Thoracic aorta (tissue), 2 donors: Measurements from ENCODE around the gene SYTL2. TPM values are rescaled to one million over a fixed set of nuclear protein-coding genes. Genes with fewer than 3 reads are reported as not detected.
"Not testable (repeated sequence)": the region's sequence is repeated elsewhere in the genome, so short reads cannot be mapped to it uniquely, and the experiment has no call there.

Experiments used
- ATAC-seq: fragments of 150-250 bp; one replicate; pipeline ENCODE4 v1.8.0; 2017; ENCODE audit warnings: low read depth; ENCODE audit not compliant: insufficient number of reproducible peaks, low FRiP score
- DNase-seq: peaks from one replicate; pipeline ENCODE4 v3.0.0-alpha.2; 2020; ENCODE audit warnings: low spot score
- H3K27ac ChIP-seq, 2 donors: fragments of 200-600 bp; sonication (generic); 1 replicate in 1 of 2; 2 replicates in 1 of 2; pipeline ENCODE4 v1.5.1; 2016; ENCODE audit warnings: mild to moderate bottlenecking in 2 of 2, moderate library complexity in 2 of 2
- H3K27me3 ChIP-seq: fragments of 200-600 bp; sonication (generic); replicated peaks from 2 replicates; pipeline ENCODE4 v1.6.0; 2016; ENCODE audit warnings: mild to moderate bottlenecking; ENCODE audit not compliant: insufficient read depth
- H3K36me3 ChIP-seq: fragments of 200-600 bp; sonication (generic); one replicate; pipeline ENCODE4 v1.5.1; 2016
- H3K4me1 ChIP-seq, 2 donors: fragments of 200-600 bp; sonication (generic); 1 replicate in 1 of 2; 2 replicates in 1 of 2; pipeline versions ENCODE4 v1.5.1 to v1.6.0; 2016; ENCODE audit warnings: low read depth in 2 of 2, mild to moderate bottlenecking in 1 of 2; ENCODE audit not compliant: control insufficient read depth in 1 of 2
- H3K4me3 ChIP-seq: fragments of 200-600 bp; sonication (generic); 2 replicates; pipeline ENCODE4 v1.5.1; 2016; ENCODE audit warnings: mild to moderate bottlenecking
- H3K9me3 ChIP-seq: fragments of 200-600 bp; sonication (generic); 2 replicates; pipeline ENCODE4 v1.5.1; 2016
- CTCF ChIP-seq: fragments of 200-600 bp; sonication (generic); IDR thresholded peaks from one replicate; pipeline ENCODE4 v1.5.1; 2019; ENCODE audit warnings: antibody characterized with exemption
- total RNA-seq, 2 donors: library from RNA; depleted of rRNA; stranded (reverse); fragments of >200 nt; gene quantifications; one replicate each; pipeline versions ENCODE4 v1.1.0 to v1.2.3, GENCODE V29; 2016

The SYTL2 gene
- total RNA-seq, 2 donors from 2014 or later = 27.8 to 36.0 TPM

- no peaks in the 10 kb centered on the region for H3K9me3 ChIP-seq
These were observed 26.3 kb downstream of the SYTL2 start for GRCh38 chr11:85784480-85785265.

GRCh38 chr11:85783758-85784157 is 27.2 kb downstream of the SYTL2 start:
- Histone ChIP-seq H3K4me3 (no peak overlapping the region), H3K4me1 (no peaks in the 10 kb centered on the region), H3K27ac (no peak overlapping the region), H3K27me3 (no peaks in the 10 kb centered on the region), H3K36me3 (no peaks in the 10 kb centered on the region), H3K9me3 (no peaks in the 10 kb centered on the region)
- TF ChIP-seq CTCF = no peak
- ATAC-seq (no peak), DNase-seq (no peak)

More at GRCh38 chr11:85784480-85785265, 26.3 kb downstream of the SYTL2 start:
- Histone ChIP-seq H3K27me3 (no peaks in the 10 kb centered on the region), H3K4me1 (no peaks in the 10 kb centered on the region), H3K27ac (no peak overlapping the region), H3K36me3 (no peaks in the 10 kb centered on the region), H3K4me3 (no peak overlapping the region)
- no peak for TF ChIP-seq CTCF
- ATAC-seq (no peak), DNase-seq (no peak)

GRCh38 chr11:85780780-85781517 is 30.0 kb downstream of the SYTL2 start:
- H3K9me3 ChIP-seq = not testable (repeated sequence)

GRCh38 chr11:85779956-85780640 is 30.8 kb downstream of the SYTL2 start:
- no peaks in the 10 kb centered on the region for H3K36me3 ChIP-seq
- H3K27me3 ChIP-seq = no peaks in the 10 kb centered on the region
- no peak for ATAC-seq
- H3K9me3 ChIP-seq = no peaks in the 10 kb centered on the region
- TF ChIP-seq CTCF = no peak
- no peak overlapping the region for H3K27ac ChIP-seq
- DNase-seq = no peak
- H3K4me3 ChIP-seq = no peak overlapping the region
- no peaks in the 10 kb centered on the region for H3K4me1 ChIP-seq

More at GRCh38 chr11:85780780-85781517, 30.0 kb downstream of the SYTL2 start:
- H3K36me3 ChIP-seq, H3K4me1 ChIP-seq, H3K4me3 ChIP-seq, H3K27ac ChIP-seq, H3K27me3 ChIP-seq, ATAC-seq, DNase-seq: not testable (repeated sequence)

- H3K36me3 ChIP-seq, H3K27me3 ChIP-seq, H3K27ac ChIP-seq, H3K9me3 ChIP-seq, DNase-seq, ATAC-seq, H3K4me3 ChIP-seq: not testable (repeated sequence)
- H3K4me1 ChIP-seq = peaks cover 7 to 20% of the 10 kb centered on the region in 2 donors
These were observed 33.4 kb downstream of the SYTL2 start for GRCh38 chr11:85777603-85777972.
